ENCODE results near the gene PTPRN2. TPM values are rescaled to one million over a fixed set of nuclear protein-coding genes. Genes with fewer than 3 reads are reported as not detected.

The PTPRN2 gene
- total RNA-seq, 4 donors from 2014 or later = 14.9 to 34.3 (median 21.3) TPM

GRCh38 chr7:157754416-157754790 is 833.2 kb downstream of the PTPRN2 start:
- no peaks in the 10 kb centered on the region for H3K4me1 ChIP-seq
- H3K27me3 ChIP-seq = no peaks in the 10 kb centered on the region
- H3K36me3 ChIP-seq = no peaks in the 10 kb centered on the region
- H3K4me3 ChIP-seq = no peak overlapping the region
- no peak overlapping the region for H3K27ac ChIP-seq
- no peak for DNase-seq
- TF ChIP-seq POLR2A (IDR thresholded peaks at IDR 0.05) (no peak), CTCF (IDR thresholded peaks at IDR 0.05) (no peak)
- no peaks in the 10 kb centered on the region for H3K9me3 ChIP-seq

- no peak overlapping the region for H3K4me3 ChIP-seq
- TF ChIP-seq CTCF (IDR thresholded peaks at IDR 0.05) = no peak
- no peak for TF ChIP-seq POLR2A (IDR thresholded peaks at IDR 0.05)
- DNase-seq = no peak
- H3K27me3 ChIP-seq = no peaks in the 10 kb centered on the region
- H3K36me3 ChIP-seq = no peaks in the 10 kb centered on the region
- H3K27ac ChIP-seq = no peak overlapping the region
- no peaks in the 10 kb centered on the region for H3K9me3 ChIP-seq
- H3K4me1 ChIP-seq = no peaks in the 10 kb centered on the region
These were observed 833.8 kb downstream of the PTPRN2 start for GRCh38 chr7:157753713-157754415.

GRCh38 chr7:157752832-157753291 is 834.8 kb downstream of the PTPRN2 start:
- no peak for DNase-seq
- H3K27me3 ChIP-seq = no peaks in the 10 kb centered on the region
- H3K27ac ChIP-seq = no peak overlapping the region
- no peak for TF ChIP-seq POLR2A (IDR thresholded peaks at IDR 0.05)
- TF ChIP-seq CTCF (IDR thresholded peaks at IDR 0.05) = no peak
- no peaks in the 10 kb centered on the region for H3K36me3 ChIP-seq
- no peaks in the 10 kb centered on the region for H3K4me1 ChIP-seq
- no peak overlapping the region for H3K4me3 ChIP-seq
- H3K9me3 ChIP-seq = no peaks in the 10 kb centered on the region

- no peak for TF ChIP-seq POLR2A (IDR thresholded peaks at IDR 0.05)
- TF ChIP-seq CTCF (IDR thresholded peaks at IDR 0.05) = no peak
- DNase-seq = no peak
These were observed 835.5 kb downstream of the PTPRN2 start for GRCh38 chr7:157751951-157752673.

GRCh38 chr7:157751406-157751805 is 836.2 kb downstream of the PTPRN2 start:
- H3K4me1 ChIP-seq = no peaks in the 10 kb centered on the region
- no peaks in the 10 kb centered on the region for H3K27me3 ChIP-seq
- no peaks in the 10 kb centered on the region for H3K9me3 ChIP-seq
- DNase-seq = no peak
- H3K36me3 ChIP-seq = no peaks in the 10 kb centered on the region
- TF ChIP-seq CTCF (IDR thresholded peaks at IDR 0.05) = no peak
- no peak for TF ChIP-seq POLR2A (IDR thresholded peaks at IDR 0.05)
- H3K4me3 ChIP-seq = no peak overlapping the region
- no peak overlapping the region for H3K27ac ChIP-seq

More at GRCh38 chr7:157751951-157752673, 835.5 kb downstream of the PTPRN2 start:
- no peaks in the 10 kb centered on the region for H3K27me3 ChIP-seq
- H3K4me3 ChIP-seq = no peak overlapping the region
- no peaks in the 10 kb centered on the region for H3K36me3 ChIP-seq
- no peaks in the 10 kb centered on the region for H3K9me3 ChIP-seq
- no peaks in the 10 kb centered on the region for H3K4me1 ChIP-seq
- H3K27ac ChIP-seq = no peak overlapping the region
